NB4 (cell line): ENCODE measurements around the gene RPL13A.
"Not testable (repeated sequence)": the region's sequence is repeated elsewhere in the genome, so short reads cannot be mapped to it uniquely, and the experiment has no call there.

ENCODE experiments used
- POLR2A ChIP-seq: IDR thresholded peaks from 2 replicates; pipeline ENCODE4 v1.6.1; 2011; ENCODE audit warnings: mild to moderate bottlenecking; ENCODE audit not compliant: insufficient read length; ENCODE audit errors: extremely low read depth
- TF ChIP-seq, protein P1 (sequence below): IDR thresholded peaks from one replicate; pipeline ENCODE4 v1.5.1; 2012; ENCODE audit warnings: low read depth, low read length

DNA sequence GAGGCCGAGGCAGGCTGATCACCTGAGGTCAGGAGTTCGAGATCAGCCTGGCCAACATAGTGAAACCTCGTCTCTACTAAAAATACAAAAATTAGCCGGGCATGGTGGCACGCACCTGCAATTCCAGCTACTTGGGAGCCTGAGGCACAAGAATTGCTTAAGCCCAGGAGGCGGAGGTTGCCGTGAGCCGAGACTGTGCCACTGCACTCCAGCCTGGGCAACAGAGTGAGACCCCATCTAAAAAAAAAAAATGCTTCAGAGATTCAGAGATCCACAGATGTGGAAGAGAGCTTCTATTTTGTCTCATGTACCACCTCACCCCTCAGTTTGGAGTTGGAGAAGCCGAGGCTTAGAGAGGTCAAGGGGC, 13.9 kb upstream of the RPL13A start:
- not testable (repeated sequence) for TF ChIP-seq POLR2A
- TF ChIP-seq, protein P1, sequence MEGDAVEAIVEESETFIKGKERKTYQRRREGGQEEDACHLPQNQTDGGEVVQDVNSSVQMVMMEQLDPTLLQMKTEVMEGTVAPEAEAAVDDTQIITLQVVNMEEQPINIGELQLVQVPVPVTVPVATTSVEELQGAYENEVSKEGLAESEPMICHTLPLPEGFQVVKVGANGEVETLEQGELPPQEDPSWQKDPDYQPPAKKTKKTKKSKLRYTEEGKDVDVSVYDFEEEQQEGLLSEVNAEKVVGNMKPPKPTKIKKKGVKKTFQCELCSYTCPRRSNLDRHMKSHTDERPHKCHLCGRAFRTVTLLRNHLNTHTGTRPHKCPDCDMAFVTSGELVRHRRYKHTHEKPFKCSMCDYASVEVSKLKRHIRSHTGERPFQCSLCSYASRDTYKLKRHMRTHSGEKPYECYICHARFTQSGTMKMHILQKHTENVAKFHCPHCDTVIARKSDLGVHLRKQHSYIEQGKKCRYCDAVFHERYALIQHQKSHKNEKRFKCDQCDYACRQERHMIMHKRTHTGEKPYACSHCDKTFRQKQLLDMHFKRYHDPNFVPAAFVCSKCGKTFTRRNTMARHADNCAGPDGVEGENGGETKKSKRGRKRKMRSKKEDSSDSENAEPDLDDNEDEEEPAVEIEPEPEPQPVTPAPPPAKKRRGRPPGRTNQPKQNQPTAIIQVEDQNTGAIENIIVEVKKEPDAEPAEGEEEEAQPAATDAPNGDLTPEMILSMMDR = not testable (repeated sequence)
